ENCODE measurements around the gene BRF1. TPM values are rescaled to one million over a fixed set of nuclear protein-coding genes. Genes with fewer than 3 reads are reported as not detected.

The BRF1 gene
- total RNA-seq, 1 experiment from 2014 or later = 41.2 TPM

GRCh38 chr14:105214324-105214915, 86.4 kb downstream of the BRF1 start:
- CTCF ChIA-PET = no interaction called here
- Histone ChIP-seq H3K27ac (ENCODE audit: low read depth, low read length) (no peak overlapping the region), H2AFZ (ENCODE audit: low read depth, low read length, poor library complexity, severe bottlenecking) (no peak overlapping the region), H3K9ac (ENCODE audit: low read length) (no peak overlapping the region), H4K20me1 (ENCODE audit: insufficient read depth) (no peaks in the 10 kb centered on the region), H3K79me2 (ENCODE audit: insufficient read depth, low read length) (no peaks in the 10 kb centered on the region), H3K9me2 (ENCODE audit: insufficient read depth) (no peaks in the 10 kb centered on the region), H3K4me1 (ENCODE audit: control insufficient read depth in 1 of 2, insufficient read depth in 2 of 2, low read length in 2 of 2) (no peaks in the 10 kb centered on the region), H3K27me3 (ENCODE audit: insufficient read depth, low read length) (no peaks in the 10 kb centered on the region), H3K36me3 (ENCODE audit: control insufficient read depth in 1 of 2, insufficient read depth in 2 of 2, low read length in 2 of 2) (peaks cover 0 to 5% of the 10 kb centered on the region in 2 experiments; a peak in 2 of 4 replicates), H3K4me2 (ENCODE audit: low read length) (no peak overlapping the region), H3K9me3 (ENCODE audit: control insufficient read depth in 1 of 2, insufficient read depth in 1 of 2, low read depth in 1 of 2, low read length in 2 of 2) (no peaks in the 10 kb centered on the region), H3K4me3 (replicated peaks in 1 of 2; ENCODE audit: low read depth in 1 of 2, low read length in 2 of 2) (no peak overlapping the region)
- DNase-seq (ENCODE audit: low read depth, low spot score) = no peak
- POLR2A ChIA-PET = no interaction called here
- intact Hi-C loops (cut with micrococcal nuclease) = no loop called here
- TF ChIP-seq EZH2phosphoT487 (IDR thresholded peaks at IDR 0.05; ENCODE audit: borderline replicate concordance) = no peak
- no peak for TF ChIP-seq ATF3 (IDR thresholded peaks at IDR 0.05)
- no peak for TF ChIP-seq ELF1 (IDR thresholded peaks at IDR 0.05; ENCODE audit: borderline replicate concordance, low read depth)
- no peak for TF ChIP-seq MAX (IDR thresholded peaks at IDR 0.05)
- TF ChIP-seq JUND (IDR thresholded peaks at IDR 0.05) = no peak
- no peak for TF ChIP-seq SP1 (IDR thresholded peaks at IDR 0.05; ENCODE audit: low read depth)
- TF ChIP-seq EZH2 (IDR thresholded peaks at IDR 0.05) = no peak
- no peak for TF ChIP-seq TCF7L2 (IDR thresholded peaks at IDR 0.05; ENCODE audit: borderline replicate concordance, extremely low read depth, insufficient read depth, insufficient read length)
- TF ChIP-seq REST (IDR thresholded peaks at IDR 0.05; ENCODE audit: low read depth) = no peak
- TF ChIP-seq CTCF (IDR thresholded peaks at IDR 0.05 in 2 of 3, conservative IDR thresholded peaks at IDR 0.05 in 1 of 3; ENCODE audit: borderline replicate concordance in 1 of 3, insufficient read depth in 1 of 3, low read depth in 2 of 3, low read length in 2 of 3) = no peak
- no peak for TF ChIP-seq ZFX (IDR thresholded peaks at IDR 0.05)
- TF ChIP-seq CEBPB (IDR thresholded peaks at IDR 0.05; ENCODE audit: low read depth) = no peak
- no peak for TF ChIP-seq POLR2A (IDR thresholded peaks at IDR 0.05; ENCODE audit: borderline replicate concordance, extremely low read depth, insufficient read depth, insufficient read length)
- no peak for TF ChIP-seq EGR1 (IDR thresholded peaks at IDR 0.05; ENCODE audit: low read depth)
- no peak for TF ChIP-seq ZNF274 (IDR thresholded peaks at IDR 0.05; ENCODE audit: low read depth, low read length)
- TF ChIP-seq CBX3 (IDR thresholded peaks at IDR 0.05; ENCODE audit: low read depth) = no peak
- no peak for TF ChIP-seq FOSL1 (IDR thresholded peaks at IDR 0.05; ENCODE audit: low read depth)
- RAD21 ChIA-PET (ENCODE audit: low non-redundant PET in 1 of 2, low total read pairs in 2 of 2, uncharacterized antibody in 2 of 2, unreplicated experiment in 2 of 2) = no interaction called here
- ATAC-seq = no peak
- no TSS peak for BruUV-seq (replicated peaks)

All from HCT116 (cell line).